ENCODE data around the gene FGF3. TPM values are rescaled to one million over a fixed set of nuclear protein-coding genes. Genes with fewer than 3 reads are reported as not detected.

FGF3 gene
- polyA plus RNA-seq, 3 donors, result not detected

DNA sequence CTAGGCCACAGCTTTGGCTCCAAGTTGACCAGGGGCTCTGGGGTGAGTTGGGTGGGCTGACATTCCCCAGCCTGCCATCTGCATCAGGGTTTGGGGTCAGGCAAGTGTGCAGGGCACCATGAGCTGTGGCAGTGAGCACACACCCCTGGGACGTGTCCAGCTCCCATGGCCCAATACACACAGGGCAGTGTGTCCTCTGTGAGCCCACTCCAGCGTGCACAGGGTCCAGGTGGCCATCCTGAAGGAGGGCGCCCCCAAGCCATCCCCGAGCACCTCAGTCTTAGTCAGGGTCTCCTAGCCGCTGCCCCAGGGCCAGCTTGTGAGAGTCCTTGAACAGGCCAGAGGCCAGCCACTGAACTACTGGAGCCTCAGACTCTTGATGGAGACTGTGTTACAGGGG, 1.2 kb upstream of the FGF3 start:
- Histone ChIP-seq H3K4me1 (ENCODE audit: control insufficient read depth in 1 of 2, insufficient read depth in 2 of 2, low read length in 2 of 2) (no peaks in the 10 kb centered on the region), H2AFZ (ENCODE audit: insufficient read depth, low read depth, low read length, poor library complexity, severe bottlenecking) (no peak overlapping the region), H3K4me2 (replicated peaks; ENCODE audit: extremely low read depth, low read length, poor library complexity, severe bottlenecking) (no peak overlapping the region), H3K36me3 (replicated peaks in 1 of 2; ENCODE audit: control insufficient read depth in 1 of 2, insufficient read depth in 2 of 2, low read length in 2 of 2) (no peaks in the 10 kb centered on the region), H4K20me1 (ENCODE audit: insufficient read depth, low read length) (no peaks in the 10 kb centered on the region), H3K9me3 (replicated peaks in 1 of 2; ENCODE audit: control insufficient read depth in 1 of 2, insufficient read depth in 1 of 2, low read length in 2 of 2) (no peaks in the 10 kb centered on the region), H3K79me2 (ENCODE audit: insufficient read depth, low read length) (no peaks in the 10 kb centered on the region), H3K27ac (ENCODE audit: low read depth in 1 of 2, low read length in 2 of 2) (no peak overlapping the region), H3K27me3 (ENCODE audit: control insufficient read depth in 2 of 2, insufficient read depth in 2 of 2, low read length in 2 of 2) (peaks cover 6 to 49% of the 10 kb centered on the region in 2 donors), H3K4me3 (replicated peaks in 1 of 3; ENCODE audit: low read depth in 2 of 3, low read length in 3 of 3) (no peak overlapping the region), H3K9ac (ENCODE audit: insufficient read depth, low read length, poor library complexity, severe bottlenecking) (no peak overlapping the region)
- 88% methylated on average over 5 of the region's 5 CpGs for WGBS (ENCODE audit: insufficient coverage)
- H3K36me3 Mint-ChIP-seq, result no peaks in the 10 kb centered on the region
- H3K4me3 Mint-ChIP-seq, result peak overlapping the region in 1 of 2 donors; percentile 55
- H3K27me3 Mint-ChIP-seq (ENCODE audit: low read depth in 3 of 3), result peaks cover 43 to 66% (median 62%) of the 10 kb centered on the region in 3 donors
- TF ChIP-seq CTCF (IDR thresholded peaks at IDR 0.05), result no peak
- no peak overlapping the region for H3K27ac Mint-ChIP-seq
- intact Hi-C loops (cut with micrococcal nuclease), result no loop called here
- no peaks in the 10 kb centered on the region for H3K4me1 Mint-ChIP-seq
- H3K9me3 Mint-ChIP-seq, result peaks cover 0 to 5% (median 0%) of the 10 kb centered on the region in 7 donors
- DNase-seq, result no peak

- no peaks in the 10 kb centered on the region for H3K4me1 Mint-ChIP-seq
These were observed 390 bp upstream of the FGF3 start for GRCh38 chr11:69819541-69820070.

More at GRCh38 chr11:69819541-69820070, 390 bp upstream of the FGF3 start:
- no peak for DNase-seq
- no peak overlapping the region for H3K27ac ChIP-seq (ENCODE audit: low read depth in 1 of 2, low read length in 2 of 2)
- H3K4me1 ChIP-seq (ENCODE audit: control insufficient read depth in 1 of 2, insufficient read depth in 2 of 2, low read length in 2 of 2), result no peaks in the 10 kb centered on the region
- Mint-ChIP-seq H3K27me3 (ENCODE audit: low read depth in 3 of 3) (peaks cover 46 to 69% (median 61%) of the 10 kb centered on the region in 3 donors), H3K36me3 (no peaks in the 10 kb centered on the region), H3K9me3 (peaks cover 0 to 5% (median 0%) of the 10 kb centered on the region in 7 donors), H3K27ac (peak overlapping the region in 2 of 7 donors; percentile 27 to 53), H3K4me3 (peak overlapping the region in 1 of 2 donors; percentile 83)
- 3% methylated on average over 40 of the region's 40 CpGs for WGBS (ENCODE audit: insufficient coverage)
- no peak overlapping the region for H2AFZ ChIP-seq (ENCODE audit: insufficient read depth, low read depth, low read length, poor library complexity, severe bottlenecking)
- intact Hi-C loops (cut with micrococcal nuclease), result no loop called here
- no peaks in the 10 kb centered on the region for H3K36me3 ChIP-seq (replicated peaks in 1 of 2; ENCODE audit: control insufficient read depth in 1 of 2, insufficient read depth in 2 of 2, low read length in 2 of 2)
- peaks cover 6 to 50% of the 10 kb centered on the region in 2 donors for H3K27me3 ChIP-seq (ENCODE audit: control insufficient read depth in 2 of 2, insufficient read depth in 2 of 2, low read length in 2 of 2)
- TF ChIP-seq CTCF (IDR thresholded peaks at IDR 0.05), result no peak
- no peak overlapping the region for H3K4me2 ChIP-seq (replicated peaks; ENCODE audit: extremely low read depth, low read length, poor library complexity, severe bottlenecking)
- H3K9ac ChIP-seq (ENCODE audit: insufficient read depth, low read length, poor library complexity, severe bottlenecking), result no peak overlapping the region
- no peaks in the 10 kb centered on the region for H4K20me1 ChIP-seq (ENCODE audit: insufficient read depth, low read length)
- H3K79me2 ChIP-seq (ENCODE audit: insufficient read depth, low read length), result no peaks in the 10 kb centered on the region
- H3K4me3 ChIP-seq (replicated peaks in 1 of 3; ENCODE audit: low read depth in 2 of 3, low read length in 3 of 3), result no peak overlapping the region
- no peaks in the 10 kb centered on the region for H3K9me3 ChIP-seq (replicated peaks in 1 of 2; ENCODE audit: control insufficient read depth in 1 of 2, insufficient read depth in 1 of 2, low read length in 2 of 2)
